HG03442 (cell line): Measurements from ENCODE around the gene GPRC5A.

Experiments used
- ATAC-seq: cut with Tn5 transposase; IDR thresholded peaks from one replicate; pipeline ENCODE4 v1.9.1; 2021; ENCODE audit warnings: mild to moderate bottlenecking, moderate library complexity; ENCODE audit not compliant: unreplicated experiment

GPRC5A gene

GRCh38 chr12:12936983-12937491, 45.7 kb downstream of the GPRC5A start:
- ATAC-seq, result no peak

GRCh38 chr12:12938541-12938940, 47.2 kb downstream of the GPRC5A start:
- ATAC-seq, result no peak

GRCh38 chr12:12939888-12940287, 48.5 kb downstream of the GPRC5A start:
- no peak for ATAC-seq

- ATAC-seq, result no peak
Observed at GRCh38 chr12:12941450-12942350, 50.3 kb downstream of the GPRC5A start.

- ATAC-seq, result no peak
Observed at GRCh38 chr12:12943586-12944260, 52.4 kb downstream of the GPRC5A start.

GRCh38 chr12:12945591-12945990, 54.2 kb downstream of the GPRC5A start:
- ATAC-seq, result no peak

- ATAC-seq, result no peak
Observed at GRCh38 chr12:12946686-12947355, 55.5 kb downstream of the GPRC5A start.

GRCh38 chr12:12947902-12948301, 56.5 kb downstream of the GPRC5A start:
- no peak for ATAC-seq

- no peak for ATAC-seq
Observed at GRCh38 chr12:12951504-12951903, 60.1 kb downstream of the GPRC5A start.

- ATAC-seq, result no peak
Observed at GRCh38 chr12:12952036-12952435, 60.7 kb downstream of the GPRC5A start, which contains the start of gene GPRC5D. GPRC5D (minus strand) TSS chr12:12952170; CDS start chr12:12950384, 1,786 bp downstream.

GRCh38 chr12:12954356-12954755, 63.0 kb downstream of the GPRC5A start:
- ATAC-seq, result no peak

GRCh38 chr12:12954878-12955625, 63.7 kb downstream of the GPRC5A start:
- no peak for ATAC-seq

- ATAC-seq, result no peak
Observed at GRCh38 chr12:12958886-12959285, 67.5 kb downstream of the GPRC5A start.

- no peak for ATAC-seq
Observed at GRCh38 chr12:12960639-12961209, 69.4 kb downstream of the GPRC5A start.

GRCh38 chr12:12964255-12964654, 72.9 kb downstream of the GPRC5A start:
- ATAC-seq, result no peak

- ATAC-seq, result no peak
Observed at GRCh38 chr12:12965836-12966235, 74.5 kb downstream of the GPRC5A start.
